ENCODE results near the gene MAGIX.

DNA sequence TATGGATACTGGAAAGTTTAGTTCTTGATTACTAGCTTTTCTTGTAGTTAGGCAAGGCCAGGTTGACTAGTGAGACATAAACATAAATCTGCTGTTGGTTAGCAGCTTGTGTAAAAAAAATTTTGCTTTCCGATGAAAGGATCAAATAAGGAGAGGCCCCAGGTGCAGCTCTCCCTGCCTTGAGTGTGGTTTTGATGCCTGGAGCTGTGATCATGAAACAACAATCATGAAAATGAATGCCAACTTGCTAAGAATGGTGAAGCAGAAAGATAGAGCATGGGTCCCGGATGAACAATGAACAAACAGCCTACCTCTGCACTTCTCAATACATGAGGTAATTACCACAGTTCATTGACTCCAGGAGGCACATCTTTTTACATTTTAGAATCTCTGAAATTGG lies 51.9 kb downstream of the MAGIX start:
- no peak for TF ChIP-seq CTCF (IDR thresholded peaks at IDR 0.05)
- TF ChIP-seq POLR2A (IDR thresholded peaks at IDR 0.05): no peak
- TF ChIP-seq POLR2AphosphoS5 (IDR thresholded peaks at IDR 0.05): no peak
- no peak for TF ChIP-seq EP300 (IDR thresholded peaks at IDR 0.05; ENCODE audit: low read depth)
